Measurements from ENCODE around the gene ZNF423.

DNA sequence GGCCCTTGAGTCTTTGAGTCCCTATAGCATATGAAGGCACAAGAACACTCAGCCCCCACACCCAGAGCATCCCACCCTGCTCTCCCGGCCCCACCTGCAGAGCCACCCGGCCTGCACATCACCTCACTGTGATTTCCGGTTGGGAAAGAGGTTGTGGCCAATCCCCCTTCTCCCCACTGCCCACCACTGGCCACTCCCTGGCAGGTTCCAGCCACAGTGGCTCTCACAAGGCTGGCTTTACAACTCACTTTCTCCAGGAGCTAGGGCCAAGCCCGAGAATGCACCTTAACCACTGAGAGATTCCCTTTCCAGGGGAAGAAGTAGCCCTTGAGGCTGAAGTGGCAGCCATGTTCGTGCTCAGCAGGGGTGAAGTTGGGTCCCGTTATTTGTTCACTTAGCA, 358.4 kb downstream of the ZNF423 start:
- TF ChIP-seq GABPA (IDR thresholded peaks at IDR 0.05; ENCODE audit: low read depth): no peak
- no peak for TF ChIP-seq SIN3A (IDR thresholded peaks at IDR 0.05; ENCODE audit: borderline replicate concordance, low read depth, low read length)
- no peak for TF ChIP-seq EZH2phosphoT487 (IDR thresholded peaks at IDR 0.05; ENCODE audit: borderline replicate concordance, low read depth)
- TF ChIP-seq, protein P1, sequence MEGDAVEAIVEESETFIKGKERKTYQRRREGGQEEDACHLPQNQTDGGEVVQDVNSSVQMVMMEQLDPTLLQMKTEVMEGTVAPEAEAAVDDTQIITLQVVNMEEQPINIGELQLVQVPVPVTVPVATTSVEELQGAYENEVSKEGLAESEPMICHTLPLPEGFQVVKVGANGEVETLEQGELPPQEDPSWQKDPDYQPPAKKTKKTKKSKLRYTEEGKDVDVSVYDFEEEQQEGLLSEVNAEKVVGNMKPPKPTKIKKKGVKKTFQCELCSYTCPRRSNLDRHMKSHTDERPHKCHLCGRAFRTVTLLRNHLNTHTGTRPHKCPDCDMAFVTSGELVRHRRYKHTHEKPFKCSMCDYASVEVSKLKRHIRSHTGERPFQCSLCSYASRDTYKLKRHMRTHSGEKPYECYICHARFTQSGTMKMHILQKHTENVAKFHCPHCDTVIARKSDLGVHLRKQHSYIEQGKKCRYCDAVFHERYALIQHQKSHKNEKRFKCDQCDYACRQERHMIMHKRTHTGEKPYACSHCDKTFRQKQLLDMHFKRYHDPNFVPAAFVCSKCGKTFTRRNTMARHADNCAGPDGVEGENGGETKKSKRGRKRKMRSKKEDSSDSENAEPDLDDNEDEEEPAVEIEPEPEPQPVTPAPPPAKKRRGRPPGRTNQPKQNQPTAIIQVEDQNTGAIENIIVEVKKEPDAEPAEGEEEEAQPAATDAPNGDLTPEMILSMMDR (IDR thresholded peaks at IDR 0.05): no peak
- TF ChIP-seq SMC3 (IDR thresholded peaks at IDR 0.05; ENCODE audit: low read depth, low read length): no peak
- TF ChIP-seq TAF1 (IDR thresholded peaks at IDR 0.05; ENCODE audit: borderline replicate concordance, low read depth, low read length): no peak
- TF ChIP-seq, protein P2, sequence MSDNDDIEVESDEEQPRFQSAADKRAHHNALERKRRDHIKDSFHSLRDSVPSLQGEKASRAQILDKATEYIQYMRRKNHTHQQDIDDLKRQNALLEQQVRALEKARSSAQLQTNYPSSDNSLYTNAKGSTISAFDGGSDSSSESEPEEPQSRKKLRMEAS (IDR thresholded peaks at IDR 0.05; ENCODE audit: low read depth): no peak
- TF ChIP-seq POLR2AphosphoS5 (IDR thresholded peaks at IDR 0.05; ENCODE audit: low read depth, low read length): no peak
- no peak for TF ChIP-seq RCOR1 (IDR thresholded peaks at IDR 0.05; ENCODE audit: low read length)
- TF ChIP-seq, protein P3, sequence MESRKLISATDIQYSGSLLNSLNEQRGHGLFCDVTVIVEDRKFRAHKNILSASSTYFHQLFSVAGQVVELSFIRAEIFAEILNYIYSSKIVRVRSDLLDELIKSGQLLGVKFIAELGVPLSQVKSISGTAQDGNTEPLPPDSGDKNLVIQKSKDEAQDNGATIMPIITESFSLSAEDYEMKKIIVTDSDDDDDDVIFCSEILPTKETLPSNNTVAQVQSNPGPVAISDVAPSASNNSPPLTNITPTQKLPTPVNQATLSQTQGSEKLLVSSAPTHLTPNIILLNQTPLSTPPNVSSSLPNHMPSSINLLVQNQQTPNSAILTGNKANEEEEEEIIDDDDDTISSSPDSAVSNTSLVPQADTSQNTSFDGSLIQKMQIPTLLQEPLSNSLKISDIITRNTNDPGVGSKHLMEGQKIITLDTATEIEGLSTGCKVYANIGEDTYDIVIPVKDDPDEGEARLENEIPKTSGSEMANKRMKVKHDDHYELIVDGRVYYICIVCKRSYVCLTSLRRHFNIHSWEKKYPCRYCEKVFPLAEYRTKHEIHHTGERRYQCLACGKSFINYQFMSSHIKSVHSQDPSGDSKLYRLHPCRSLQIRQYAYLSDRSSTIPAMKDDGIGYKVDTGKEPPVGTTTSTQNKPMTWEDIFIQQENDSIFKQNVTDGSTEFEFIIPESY (IDR thresholded peaks at IDR 0.05; ENCODE audit: borderline replicate concordance, low read depth): no peak
- no peak for TF ChIP-seq EP300 (IDR thresholded peaks at IDR 0.05; ENCODE audit: borderline replicate concordance in 1 of 2, low read depth in 1 of 2, low read length in 1 of 2)
- TF ChIP-seq TEAD4 (IDR thresholded peaks at IDR 0.05; ENCODE audit: borderline replicate concordance, insufficient read depth): no peak
- TF ChIP-seq, protein P4, sequence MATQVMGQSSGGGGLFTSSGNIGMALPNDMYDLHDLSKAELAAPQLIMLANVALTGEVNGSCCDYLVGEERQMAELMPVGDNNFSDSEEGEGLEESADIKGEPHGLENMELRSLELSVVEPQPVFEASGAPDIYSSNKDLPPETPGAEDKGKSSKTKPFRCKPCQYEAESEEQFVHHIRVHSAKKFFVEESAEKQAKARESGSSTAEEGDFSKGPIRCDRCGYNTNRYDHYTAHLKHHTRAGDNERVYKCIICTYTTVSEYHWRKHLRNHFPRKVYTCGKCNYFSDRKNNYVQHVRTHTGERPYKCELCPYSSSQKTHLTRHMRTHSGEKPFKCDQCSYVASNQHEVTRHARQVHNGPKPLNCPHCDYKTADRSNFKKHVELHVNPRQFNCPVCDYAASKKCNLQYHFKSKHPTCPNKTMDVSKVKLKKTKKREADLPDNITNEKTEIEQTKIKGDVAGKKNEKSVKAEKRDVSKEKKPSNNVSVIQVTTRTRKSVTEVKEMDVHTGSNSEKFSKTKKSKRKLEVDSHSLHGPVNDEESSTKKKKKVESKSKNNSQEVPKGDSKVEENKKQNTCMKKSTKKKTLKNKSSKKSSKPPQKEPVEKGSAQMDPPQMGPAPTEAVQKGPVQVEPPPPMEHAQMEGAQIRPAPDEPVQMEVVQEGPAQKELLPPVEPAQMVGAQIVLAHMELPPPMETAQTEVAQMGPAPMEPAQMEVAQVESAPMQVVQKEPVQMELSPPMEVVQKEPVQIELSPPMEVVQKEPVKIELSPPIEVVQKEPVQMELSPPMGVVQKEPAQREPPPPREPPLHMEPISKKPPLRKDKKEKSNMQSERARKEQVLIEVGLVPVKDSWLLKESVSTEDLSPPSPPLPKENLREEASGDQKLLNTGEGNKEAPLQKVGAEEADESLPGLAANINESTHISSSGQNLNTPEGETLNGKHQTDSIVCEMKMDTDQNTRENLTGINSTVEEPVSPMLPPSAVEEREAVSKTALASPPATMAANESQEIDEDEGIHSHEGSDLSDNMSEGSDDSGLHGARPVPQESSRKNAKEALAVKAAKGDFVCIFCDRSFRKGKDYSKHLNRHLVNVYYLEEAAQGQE (IDR thresholded peaks at IDR 0.05; ENCODE audit: low read depth, low read length): no peak
- no peak for TF ChIP-seq NFIC (IDR thresholded peaks at IDR 0.05; ENCODE audit: borderline replicate concordance)
